Nephron (organoid): Measurements from ENCODE around the gene GLDC.

Experiments
- H3K27ac Mint-ChIP-seq, 3 experiments: 2 replicates each; pipeline ENCODE4 v1.8.0; 2020; ENCODE audit warnings: mixed read lengths in 3 of 3, mild to moderate bottlenecking in 2 of 3, moderate library complexity in 1 of 3
- H3K27me3 Mint-ChIP-seq: 2 replicates; pipeline ENCODE4 v1.8.0; 2021; ENCODE audit warnings: low read depth, mild to moderate bottlenecking, moderate library complexity, mixed read lengths
- H3K36me3 Mint-ChIP-seq: 2 replicates; pipeline ENCODE4 v1.8.0; 2020; ENCODE audit warnings: low read depth, mixed read lengths
- H3K4me1 Mint-ChIP-seq: 2 replicates; pipeline ENCODE4 v1.8.0; 2020; ENCODE audit warnings: mixed read lengths
- H3K4me3 Mint-ChIP-seq, 3 experiments: 2 replicates each; pipeline ENCODE4 v1.8.0; 2020; ENCODE audit warnings: mild to moderate bottlenecking in 3 of 3, mixed read lengths in 3 of 3, moderate library complexity in 2 of 3
- H3K9me3 Mint-ChIP-seq: 2 replicates; pipeline ENCODE4 v1.8.0; 2020; ENCODE audit warnings: mixed read lengths
- CTCF ChIP-seq, 3 experiments: fragments of 200-600 bp; sonication (generic); IDR thresholded peaks; one replicate each; pipeline ENCODE4 v1.5.0; 2021; ENCODE audit warnings: antibody characterized with exemption in 3 of 3; ENCODE audit not compliant: unreplicated experiment in 3 of 3

GLDC gene

GRCh38 chr9:6501526-6502210 lies 143.9 kb downstream of the GLDC start:
- Mint-ChIP-seq H3K36me3 (peaks cover 69% of the 10 kb centered on the region), H3K9me3 (no peaks in the 10 kb centered on the region)

GRCh38 chr9:6498982-6499381 lies 146.5 kb downstream of the GLDC start:
- TF ChIP-seq CTCF (IDR thresholded peaks at IDR 0.05; ENCODE audit: unreplicated experiment in 3 of 3) = no peak
- Mint-ChIP-seq H3K4me3 (no peak overlapping the region), H3K36me3 (peaks cover 50% of the 10 kb centered on the region), H3K27me3 (no peaks in the 10 kb centered on the region), H3K4me1 (no peaks in the 10 kb centered on the region), H3K27ac (no peak overlapping the region), H3K9me3 (no peaks in the 10 kb centered on the region)

More at GRCh38 chr9:6501526-6502210, 143.9 kb downstream of the GLDC start:
- Mint-ChIP-seq H3K27me3 (no peaks in the 10 kb centered on the region), H3K4me3 (no peak overlapping the region), H3K27ac (no peak overlapping the region), H3K4me1 (no peaks in the 10 kb centered on the region)
- no peak for TF ChIP-seq CTCF (IDR thresholded peaks at IDR 0.05; ENCODE audit: unreplicated experiment in 3 of 3)

- TF ChIP-seq CTCF (IDR thresholded peaks at IDR 0.05; ENCODE audit: unreplicated experiment in 3 of 3) = no peak
- Mint-ChIP-seq H3K9me3 (no peaks in the 10 kb centered on the region), H3K4me3 (no peak overlapping the region), H3K27me3 (no peaks in the 10 kb centered on the region), H3K27ac (no peak overlapping the region), H3K4me1 (no peaks in the 10 kb centered on the region), H3K36me3 (peaks cover 44% of the 10 kb centered on the region)
Observed at GRCh38 chr9:6495466-6495865, 150.1 kb downstream of the GLDC start.

- Mint-ChIP-seq H3K27me3 (no peaks in the 10 kb centered on the region), H3K4me3 (no peak overlapping the region), H3K4me1 (no peaks in the 10 kb centered on the region), H3K9me3 (no peaks in the 10 kb centered on the region), H3K27ac (no peak overlapping the region), H3K36me3 (peaks cover 38% of the 10 kb centered on the region)
- TF ChIP-seq CTCF (IDR thresholded peaks at IDR 0.05; ENCODE audit: unreplicated experiment in 3 of 3) = no peak
Observed at GRCh38 chr9:6490863-6491262, 154.7 kb downstream of the GLDC start.

- Mint-ChIP-seq H3K4me1 (no peaks in the 10 kb centered on the region), H3K36me3 (peaks cover 43% of the 10 kb centered on the region), H3K27ac (no peak overlapping the region), H3K27me3 (no peaks in the 10 kb centered on the region), H3K4me3 (no peak overlapping the region), H3K9me3 (no peaks in the 10 kb centered on the region)
- TF ChIP-seq CTCF (IDR thresholded peaks at IDR 0.05; ENCODE audit: unreplicated experiment in 3 of 3) = no peak
Observed at GRCh38 chr9:6489099-6489498, 156.4 kb downstream of the GLDC start.

GRCh38 chr9:6488395-6488794 lies 157.1 kb downstream of the GLDC start:
- no peak for TF ChIP-seq CTCF (IDR thresholded peaks at IDR 0.05; ENCODE audit: unreplicated experiment in 3 of 3)
- no peaks in the 10 kb centered on the region for H3K27me3 Mint-ChIP-seq
- H3K4me1 Mint-ChIP-seq = no peaks in the 10 kb centered on the region
- H3K27ac Mint-ChIP-seq = no peak overlapping the region
- peaks cover 45% of the 10 kb centered on the region for H3K36me3 Mint-ChIP-seq
- H3K4me3 Mint-ChIP-seq = no peak overlapping the region
- no peaks in the 10 kb centered on the region for H3K9me3 Mint-ChIP-seq
